Right ventricle myocardium superior (tissue), 1 donor: ENCODE results near the gene SPSB1. TPM values are rescaled to one million over a fixed set of nuclear protein-coding genes. Genes with fewer than 3 reads are reported as not detected.
A peak's percentile ranks its signal among the peaks of the same experiment; 100 is the strongest.

Experiments used
- ATAC-seq: fragments of 200-7000 bp; cut with Tn5 transposase; one replicate; pipeline ENCODE4 v1.9.1; 2020; ENCODE audit warnings: mild to moderate bottlenecking; ENCODE audit not compliant: poor library complexity
- DNase-seq: peaks from one replicate; pipeline ENCODE4 v3.0.0-alpha.2; 2020
- intact Hi-C: fragments of 100-400 bp; cut with DNase I; formaldehyde crosslinking; loops from one replicate; pipeline ENCODE4 v1.11.2; 2022
- total RNA-seq: library from RNA; stranded (reverse); fragmentation: NEBNext Ultra II Directional; extraction: Animal tissue kit (Norgen Biotek cat#: 25700); gene quantifications from one replicate; pipeline ENCODE4 v1.2.1, GENCODE V29; 2021
- donor health status: DM: no; HTN: yes; CAD: no; lungs with severe emphysema.

Gene SPSB1
- total RNA-seq, 1 donor from 2014 or later = 13.0 TPM

DNA sequence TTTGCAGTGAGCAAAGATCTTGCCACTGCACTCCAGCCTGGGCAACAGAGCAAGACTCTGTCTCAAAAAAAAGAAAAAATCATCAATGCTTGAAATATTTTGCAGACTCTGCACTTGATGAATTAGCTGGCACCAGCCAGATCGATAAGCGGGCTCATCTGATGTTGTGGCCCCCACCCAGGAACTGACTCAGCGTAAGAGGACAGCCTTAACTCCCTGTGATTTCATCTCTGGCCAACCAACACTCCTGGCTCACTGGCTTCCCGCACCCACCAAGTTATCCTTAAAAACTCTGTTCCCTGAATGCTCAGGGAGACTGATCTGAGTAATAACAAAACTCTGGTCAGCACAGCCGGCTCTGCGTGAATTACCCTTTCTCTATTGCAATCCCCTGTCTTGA, 98.9 kb downstream of the SPSB1 start:
- DNase-seq (no peak), ATAC-seq (no peak)
- intact Hi-C loops = no loop called here

DNA sequence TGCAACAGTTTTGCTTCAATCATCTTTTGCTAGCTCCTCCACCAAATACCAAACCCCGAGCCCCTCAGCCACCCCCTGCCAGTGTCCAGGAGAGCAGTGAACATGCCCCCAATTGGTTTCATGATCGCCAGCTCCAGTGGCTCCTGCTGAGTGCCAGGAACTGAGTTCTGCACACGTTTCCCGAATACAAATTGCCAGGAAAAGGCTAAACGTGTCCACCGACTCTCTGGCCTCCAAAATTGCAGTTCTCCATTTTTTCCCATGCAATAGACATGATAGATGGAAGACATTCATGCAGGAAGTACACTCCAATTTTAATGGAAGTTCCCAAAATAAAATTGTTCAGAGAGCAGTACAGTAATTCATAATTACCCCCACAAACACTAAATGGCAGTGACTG, 101.3 kb downstream of the SPSB1 start:
- ATAC-seq = no peak
- DNase-seq = no peak
- intact Hi-C loops = no loop called here

DNA sequence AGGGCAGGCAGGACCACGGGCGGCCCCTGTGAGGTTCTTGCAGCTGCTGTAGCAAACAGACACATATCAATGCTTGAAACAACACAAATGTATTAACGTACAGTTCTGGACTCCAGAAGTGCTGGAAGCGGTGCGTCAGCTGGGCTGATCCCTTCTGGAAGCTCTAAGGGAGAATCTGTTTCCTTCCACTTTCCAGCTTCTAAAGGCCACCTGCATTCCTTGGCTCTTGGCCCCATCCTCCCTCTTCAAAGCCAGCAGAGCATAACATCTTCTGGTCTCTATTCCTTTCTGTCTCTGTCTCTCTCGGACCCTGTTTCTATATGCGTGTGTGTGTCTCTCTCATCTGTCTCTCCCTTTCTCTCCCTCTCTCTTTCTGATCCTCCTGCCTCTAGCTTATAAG, 102.3 kb downstream of the SPSB1 start:
- ATAC-seq (no peak), DNase-seq (no peak)
- intact Hi-C loops = no loop called here

DNA sequence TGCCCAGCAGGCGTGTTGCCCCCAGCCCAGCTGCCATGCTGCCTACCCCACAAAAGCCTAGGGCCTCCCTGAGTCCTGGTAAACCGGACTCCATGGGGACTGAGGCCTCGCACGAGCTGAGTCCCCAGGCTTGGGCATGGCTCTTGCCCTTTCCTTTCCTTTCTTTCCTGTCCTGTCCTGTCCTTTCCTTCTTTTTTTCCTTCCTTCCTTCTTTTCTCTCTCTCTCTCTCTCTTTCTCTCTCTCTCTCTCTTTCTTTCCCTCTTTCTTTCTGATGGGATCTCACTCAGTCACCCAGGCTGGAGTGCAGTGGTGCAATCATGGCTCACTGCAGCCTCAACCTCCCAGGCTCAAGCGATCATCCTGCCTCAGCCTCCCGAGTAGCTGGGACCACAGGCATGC, 104.4 kb downstream of the SPSB1 start:
- ATAC-seq (no peak), DNase-seq (no peak)
- intact Hi-C loops = no loop called here

DNA sequence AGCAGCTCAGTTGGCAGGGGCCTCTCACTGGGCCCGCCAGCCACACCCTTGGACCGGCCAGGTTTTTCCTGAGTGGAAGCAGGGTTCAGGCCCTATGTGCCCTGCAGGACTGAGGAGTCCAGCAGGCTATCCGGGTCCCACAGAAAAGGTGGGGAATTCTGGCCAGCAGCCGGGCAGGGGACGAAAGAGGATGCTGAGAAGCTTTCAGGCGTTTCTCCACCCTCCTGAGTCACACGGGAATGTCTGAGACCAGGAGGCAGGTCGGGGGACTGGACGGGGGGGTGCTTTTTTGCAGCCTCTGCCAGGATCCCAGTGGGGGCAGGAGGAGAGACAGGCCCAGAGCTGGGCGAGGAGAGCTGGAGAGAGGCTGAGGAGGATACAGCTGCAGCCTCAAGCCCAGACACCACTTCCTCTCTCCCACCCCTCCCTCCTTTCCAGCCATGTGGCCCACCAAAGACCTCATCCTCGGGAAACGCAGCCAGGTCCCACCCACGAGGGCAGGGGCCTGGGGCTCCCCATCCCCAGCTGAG, 105.4 kb downstream of the SPSB1 start:
- intact Hi-C loops = no loop called here
- DNase-seq (no peak), ATAC-seq (no peak)

DNA sequence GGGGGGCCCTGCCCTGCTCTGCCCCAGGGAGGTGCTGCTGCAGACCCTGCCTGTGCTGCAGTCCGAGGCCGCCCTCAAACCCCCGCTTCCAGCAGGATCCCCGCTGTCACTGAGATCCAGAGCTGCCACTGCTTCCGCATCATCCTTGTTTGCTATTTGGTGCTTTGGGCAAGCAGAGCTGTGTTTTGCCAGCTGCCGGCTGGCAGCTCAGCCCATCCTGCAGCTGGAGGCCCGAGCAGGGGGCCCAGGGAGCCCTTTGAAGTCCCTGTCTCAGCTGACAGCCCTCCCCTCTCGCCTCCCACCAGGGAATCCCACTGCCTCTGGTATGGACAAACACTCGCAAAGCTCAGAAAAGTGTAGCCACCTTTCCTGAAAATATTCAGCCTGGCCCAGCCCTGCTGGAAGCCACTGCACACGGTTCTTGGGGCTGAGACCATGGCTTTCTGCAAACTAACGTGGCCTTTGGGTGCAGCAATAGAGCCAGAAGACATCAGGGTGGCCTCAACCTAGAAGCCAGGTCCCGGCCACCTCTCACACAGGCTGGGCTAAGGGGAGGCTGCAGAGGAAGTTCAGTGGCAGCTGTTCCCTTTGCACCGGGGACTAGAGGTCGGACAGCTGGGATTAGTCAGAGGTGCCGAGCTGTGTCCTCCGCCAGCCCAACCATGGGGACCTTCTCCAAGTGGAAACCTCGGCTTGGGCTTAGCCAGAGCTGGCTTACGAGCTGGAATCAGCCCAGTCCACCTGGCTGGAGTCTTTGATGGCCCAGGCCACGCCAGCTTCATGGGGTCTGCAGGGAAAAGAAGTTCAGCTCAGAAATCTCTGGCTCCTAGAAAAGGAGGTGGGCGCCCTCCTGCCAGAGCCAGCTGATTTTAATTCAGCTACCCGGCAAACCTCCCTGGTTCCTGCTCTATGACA, 107.1 kb downstream of the SPSB1 start:
- intact Hi-C loops = no loop called here
- DNase-seq = peak; percentile 70

DNA sequence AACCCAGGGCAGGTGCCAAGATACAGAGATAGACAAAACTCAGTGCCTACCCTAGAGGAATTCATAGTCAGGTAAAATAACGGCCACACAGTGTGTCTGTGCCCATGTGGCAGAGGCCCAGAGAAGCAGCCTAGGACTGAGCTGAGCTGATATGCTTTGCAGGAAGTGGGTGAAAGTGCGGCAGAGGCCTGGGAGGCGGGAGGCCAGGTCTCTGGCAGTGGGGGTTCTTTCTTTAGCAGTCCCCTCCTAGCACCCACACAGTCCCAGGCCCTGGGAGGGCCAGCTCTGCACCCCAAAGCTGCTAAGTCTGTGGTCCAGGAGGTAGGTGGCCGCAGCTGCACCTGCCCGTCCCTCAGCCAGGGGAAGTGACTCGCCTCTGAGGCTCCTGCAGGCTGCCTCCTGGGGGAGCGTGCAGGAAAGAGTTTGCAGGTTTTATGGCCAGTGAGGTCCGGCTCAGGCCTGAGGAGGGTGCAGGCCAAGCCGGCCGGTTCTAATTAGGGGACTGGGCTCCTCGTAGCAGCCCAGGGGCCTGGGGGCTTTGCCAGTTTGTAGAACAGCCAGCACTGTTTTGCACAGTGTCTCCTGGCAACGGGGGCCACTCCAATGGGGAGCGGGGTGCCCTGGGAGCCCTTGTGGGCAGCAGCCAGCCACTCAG, 107.9 kb downstream of the SPSB1 start:
- DNase-seq (no peak), ATAC-seq (peak; percentile 81)
- intact Hi-C loops = no loop called here

More for the DNA sequence above, 107.1 kb downstream of the SPSB1 start:
- peak; percentile 66 for ATAC-seq

DNA sequence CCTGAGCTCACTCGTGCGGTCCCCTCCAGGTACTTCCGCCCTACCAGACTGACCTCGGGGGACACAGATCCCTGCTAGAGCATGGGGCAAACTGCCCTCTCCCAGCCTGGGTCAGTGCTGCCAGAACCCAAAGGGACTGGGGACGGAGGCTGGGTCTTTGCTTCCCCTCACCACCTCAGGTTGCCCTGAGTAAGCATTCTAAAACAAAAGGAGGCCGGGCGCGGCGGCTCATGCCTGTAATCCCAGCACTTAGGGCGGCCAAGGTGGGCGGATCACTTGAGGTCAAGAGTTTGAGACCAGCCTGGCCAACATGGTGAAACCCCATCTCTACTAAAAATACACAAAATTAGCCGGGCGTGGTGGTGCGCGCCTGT, 108.4 kb downstream of the SPSB1 start:
- intact Hi-C loops = no loop called here
- DNase-seq (no peak), ATAC-seq (no peak)

DNA sequence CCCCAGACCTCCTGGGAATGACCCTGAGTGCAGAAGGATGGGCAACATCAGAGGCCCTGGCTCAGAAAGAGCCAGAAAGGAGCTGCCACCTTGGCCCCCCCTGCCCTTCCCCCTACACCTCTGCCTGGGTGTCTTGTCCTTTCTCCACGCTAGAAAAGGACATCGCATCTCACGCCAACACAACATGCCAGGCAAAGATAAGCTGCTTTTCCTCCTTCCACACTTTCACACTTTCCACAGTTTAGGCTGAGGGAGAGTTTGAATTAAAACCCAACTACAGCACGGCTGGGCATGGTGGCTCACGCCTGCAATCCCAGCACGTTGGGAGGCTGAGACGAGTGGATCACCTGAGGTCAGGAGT, 109.5 kb downstream of the SPSB1 start:
- DNase-seq (no peak), ATAC-seq (peak; percentile 55)
- intact Hi-C loops = no loop called here

DNA sequence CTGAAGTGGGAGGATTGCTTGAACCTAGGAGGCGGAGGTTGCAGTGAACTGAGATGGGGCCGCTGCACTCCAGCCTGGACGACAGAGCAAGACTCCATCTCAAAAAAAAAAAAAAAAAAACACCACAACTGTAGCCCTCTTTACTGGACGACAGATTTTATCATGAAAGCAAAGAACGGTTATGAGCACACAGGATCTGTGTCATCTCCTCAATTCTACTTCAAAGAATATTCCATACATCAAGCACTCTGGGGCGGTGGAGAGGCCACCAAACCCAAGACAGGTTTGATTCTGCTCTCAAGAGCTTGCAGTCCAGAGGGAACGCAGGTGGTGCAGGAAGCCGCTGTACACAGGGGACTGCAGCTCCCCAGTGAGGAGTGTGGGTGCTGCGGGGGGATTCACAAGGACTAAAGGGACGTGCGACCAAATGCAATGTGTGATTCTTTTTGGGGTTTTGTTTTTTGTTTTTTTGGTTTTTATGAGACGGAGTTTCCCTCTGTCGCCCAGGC, 110.1 kb downstream of the SPSB1 start:
- no peak for DNase-seq
- ATAC-seq = no peak
- intact Hi-C loops = no loop called here

DNA sequence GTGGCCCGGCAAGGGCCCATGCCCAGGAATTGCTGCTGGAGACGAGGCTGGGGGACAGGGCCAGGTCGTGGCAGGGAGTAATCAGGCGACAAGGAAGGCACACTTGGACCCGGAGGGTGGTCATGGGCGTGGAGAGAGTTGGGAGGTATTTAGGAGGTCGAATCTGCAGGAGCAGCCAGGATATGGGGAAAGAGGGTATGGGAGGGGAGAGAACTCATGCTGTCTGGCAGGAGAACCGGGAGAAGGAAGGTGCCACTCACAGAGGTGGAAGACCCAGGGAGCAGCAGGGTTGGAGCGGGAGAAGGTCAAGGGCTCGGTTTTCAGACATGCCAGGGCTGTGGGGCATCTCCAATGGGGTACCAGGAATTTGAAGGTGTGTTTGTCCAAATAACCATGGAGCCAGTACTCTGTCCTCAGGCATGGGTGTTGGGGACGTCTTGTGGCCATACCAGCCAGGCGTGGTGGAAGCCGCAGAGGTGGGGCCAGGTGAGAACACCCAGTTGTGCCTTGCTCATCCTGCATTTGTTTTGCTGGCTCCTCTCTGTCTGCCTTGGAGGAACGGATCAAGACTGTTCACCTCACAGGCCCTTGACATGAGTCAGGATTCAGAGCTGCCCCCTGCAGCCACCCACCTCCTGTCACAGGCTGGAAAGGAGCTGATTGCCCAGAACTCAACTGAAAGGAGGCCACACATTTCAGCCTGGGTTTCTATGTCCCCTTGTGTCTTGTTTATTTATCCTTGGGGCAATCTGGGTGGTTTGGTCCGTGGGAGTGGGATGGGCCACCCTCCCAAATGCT, 111.6 kb downstream of the SPSB1 start:
- ATAC-seq (no peak), DNase-seq (no peak)
- intact Hi-C loops = no loop called here

DNA sequence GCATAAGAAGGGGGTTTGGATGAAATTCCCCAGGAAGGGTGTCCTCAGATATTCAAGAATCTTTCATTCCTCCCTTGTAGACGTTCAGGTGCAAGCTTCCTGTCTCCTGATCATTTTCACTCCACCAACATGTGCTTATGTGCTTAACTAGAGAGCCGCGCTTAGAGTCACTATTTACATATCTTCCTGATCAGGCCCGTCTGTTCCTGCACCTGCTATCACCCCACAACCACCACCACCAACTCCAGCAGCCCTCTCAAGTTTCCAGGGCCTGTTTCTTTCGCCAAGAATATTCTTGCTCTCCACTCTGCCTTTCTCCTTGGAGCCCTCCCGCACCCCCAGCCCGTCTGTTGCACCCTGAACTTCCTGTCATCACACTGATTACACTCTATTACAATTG, 113.4 kb downstream of the SPSB1 start:
- ATAC-seq = no peak
- intact Hi-C loops = no loop called here
- no peak for DNase-seq

DNA sequence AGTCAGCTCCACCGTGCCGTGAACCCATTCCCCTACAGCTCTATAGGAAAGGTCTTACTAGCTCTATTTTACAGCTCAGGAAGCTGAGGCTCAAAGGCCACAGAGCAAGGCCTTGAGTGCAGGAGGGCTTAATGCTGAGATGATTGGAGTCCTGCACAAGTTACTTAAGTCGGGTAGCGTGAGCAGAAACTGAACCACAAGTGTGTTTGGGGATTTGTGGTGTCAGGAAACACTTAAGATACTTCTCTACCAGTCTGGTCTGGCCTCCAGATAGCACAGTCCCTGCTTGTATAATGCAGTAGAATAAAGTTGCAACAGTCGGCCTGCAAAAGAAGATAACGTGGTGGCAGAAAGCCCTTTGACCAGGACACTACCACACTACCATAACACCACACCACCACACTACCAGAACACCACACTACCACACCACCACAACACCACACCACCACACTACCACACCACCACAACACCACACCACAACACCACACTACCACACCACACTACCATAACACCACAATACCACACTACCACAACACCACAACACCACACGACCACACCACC, 118.1 kb downstream of the SPSB1 start:
- no peak for DNase-seq
- peak; percentile 13 for ATAC-seq
- intact Hi-C loops = no loop called here

DNA sequence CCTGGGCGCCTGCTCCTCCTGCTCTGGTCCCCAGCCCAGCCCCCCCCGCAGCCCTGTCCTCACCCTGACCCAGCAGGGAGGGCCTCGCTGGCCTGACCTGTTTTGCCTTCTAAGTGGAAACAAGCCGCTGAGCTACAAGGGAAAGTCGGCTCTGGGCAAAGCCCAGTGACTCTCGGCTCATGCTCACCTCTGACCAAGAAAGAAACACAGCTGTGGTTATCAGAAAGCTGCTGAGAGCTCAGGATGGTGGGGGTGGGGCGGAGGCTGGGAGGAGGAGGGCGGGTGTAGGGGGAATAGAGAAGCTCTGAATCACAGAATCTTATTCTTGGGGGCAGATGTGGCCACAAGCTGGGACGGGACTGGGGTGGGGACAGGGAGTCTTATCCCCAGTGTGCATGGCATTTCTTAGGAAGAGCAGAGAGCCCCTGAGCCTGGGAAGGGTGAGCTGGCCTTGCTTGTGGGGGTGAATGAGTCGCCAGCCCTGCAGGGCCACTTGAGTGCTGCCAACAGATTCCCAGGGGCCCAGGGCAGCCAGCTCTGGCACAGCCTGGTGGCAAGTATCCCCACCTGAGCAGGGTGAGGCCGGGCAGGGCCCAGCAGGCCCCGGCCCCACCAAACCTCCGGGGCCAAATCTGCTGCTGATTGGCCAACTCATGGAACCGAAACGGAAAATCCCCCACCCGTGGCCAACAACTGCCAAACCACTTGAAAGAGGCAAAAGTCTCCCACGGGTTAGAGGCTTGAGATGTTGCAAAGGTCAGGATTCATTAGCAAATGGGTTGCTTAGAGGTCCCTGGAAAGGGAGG, 120.6 kb downstream of the SPSB1 start:
- peak; percentile 74 for DNase-seq
- intact Hi-C loops = no loop called here
- peak; percentile 87 for ATAC-seq

DNA sequence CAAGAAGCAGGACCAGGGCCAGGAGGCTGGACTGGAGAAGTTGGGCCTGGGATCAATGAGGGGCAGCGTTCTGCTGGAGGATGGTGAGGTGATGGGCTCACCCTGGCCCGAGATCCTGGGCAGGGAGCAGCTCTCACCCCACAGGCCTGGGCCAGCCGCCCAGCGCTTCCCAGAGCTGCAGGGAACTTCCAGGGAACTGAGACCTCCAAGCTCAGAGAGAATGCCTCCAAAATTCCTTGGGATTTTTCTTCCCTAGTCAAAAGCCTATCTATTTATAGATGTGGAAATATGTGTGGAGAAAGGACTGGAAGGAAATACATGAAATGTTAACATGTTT, 121.2 kb downstream of the SPSB1 start:
- intact Hi-C loops = no loop called here
- ATAC-seq = peak; percentile 60
- DNase-seq = peak; percentile 77

DNA sequence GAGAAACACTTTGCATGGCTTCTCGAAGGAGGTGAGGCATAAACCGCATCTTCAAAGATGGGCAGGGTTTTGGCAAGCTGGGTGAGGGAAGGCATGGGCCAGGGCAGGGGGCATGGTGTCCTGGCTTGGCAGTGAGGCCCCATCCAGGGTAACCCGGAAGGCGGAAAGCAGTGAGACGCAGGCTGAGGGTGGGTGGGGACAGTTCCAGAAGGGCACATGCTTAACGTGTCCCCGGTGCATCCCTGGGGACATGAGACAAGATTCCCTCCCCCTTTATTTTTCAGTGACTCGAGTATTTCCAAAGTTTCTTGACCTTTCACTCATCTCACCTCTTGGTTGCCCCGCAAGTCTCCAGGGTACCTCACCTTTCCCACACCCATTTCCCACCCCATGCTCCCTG, 123.8 kb downstream of the SPSB1 start:
- ATAC-seq (no peak), DNase-seq (no peak)
- intact Hi-C loops = no loop called here

DNA sequence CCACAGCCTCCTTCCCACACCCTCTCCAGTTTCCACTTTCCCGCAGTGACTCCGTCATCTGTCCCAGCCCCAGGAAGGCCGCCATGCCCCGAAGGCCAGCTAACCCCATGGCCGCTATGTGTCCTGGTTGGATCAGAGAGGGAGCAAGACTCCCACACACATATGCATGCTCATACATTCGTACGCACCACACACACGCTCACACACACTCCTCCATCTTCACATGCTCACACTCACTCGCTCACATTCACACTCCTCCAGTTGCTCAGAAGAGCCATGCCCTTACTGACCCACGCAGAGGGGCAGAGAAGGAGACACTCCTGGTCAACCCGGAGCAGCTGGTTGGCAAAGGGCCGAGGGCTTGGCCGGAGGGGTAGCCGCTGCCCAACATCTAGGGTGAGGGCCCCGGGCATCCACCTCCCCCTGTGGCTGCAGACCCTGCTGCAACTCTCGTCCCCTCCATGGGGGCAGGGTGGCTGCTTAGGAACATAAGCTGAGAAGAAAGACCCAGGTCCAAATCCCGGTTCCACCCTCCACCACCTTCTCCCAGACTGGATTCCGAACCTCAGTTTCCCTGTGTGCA, 124.3 kb downstream of the SPSB1 start:
- no peak for DNase-seq
- intact Hi-C loops = no loop called here
- no peak for ATAC-seq

DNA sequence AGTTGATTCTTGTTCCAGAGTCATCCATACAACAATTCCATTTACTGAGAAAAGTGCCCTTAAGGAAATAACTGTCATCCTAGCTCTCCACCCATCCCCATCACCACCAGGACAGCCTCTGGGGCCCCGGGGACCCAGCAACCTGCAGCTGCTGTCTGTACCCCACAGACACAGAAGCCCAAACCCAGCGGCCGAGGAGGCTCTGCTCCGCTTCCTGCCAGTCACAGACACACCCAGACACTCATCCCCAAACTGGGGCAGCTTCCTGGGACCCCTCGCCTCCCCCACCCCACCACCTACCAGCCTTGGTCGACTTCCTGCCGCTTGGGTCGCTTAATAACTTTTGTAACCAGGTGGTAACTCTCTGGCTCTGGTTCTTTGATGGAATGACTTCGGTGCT, 125.0 kb downstream of the SPSB1 start:
- no peak for ATAC-seq
- no peak for DNase-seq
- intact Hi-C loops = no loop called here
